ENCODE measurements around the gene CEP19.
"Not testable (repeated sequence)": the region's sequence is repeated elsewhere in the genome, so short reads cannot be mapped to it uniquely, and the experiment has no call there.

Gene CEP19

GRCh38 chr3:196721097-196721496 lies 9.0 kb upstream of the CEP19 start:
- Histone ChIP-seq H3K27ac (no peak overlapping the region), H3K4me3 (no peak overlapping the region), H3K36me3 (ENCODE audit: insufficient read depth, low read length) (peaks cover 57% of the 10 kb centered on the region), H3K9ac (ENCODE audit: insufficient read length) (no peak overlapping the region), H3K9me3 (ENCODE audit: low read depth, low read length) (peaks cover 7% of the 10 kb centered on the region; the same call in 1 of the 2 replicates)
- no peak for DNase-seq (ENCODE audit: low read depth, low spot score)
- TF ChIP-seq POLR2AphosphoS5 (IDR thresholded peaks at IDR 0.05; ENCODE audit: borderline replicate concordance, low read depth, low read length) (no peak), EZH2 (IDR thresholded peaks at IDR 0.05) (no peak), FOXP2 (optimal IDR thresholded peaks at IDR 0.05; ENCODE audit: control extremely low read depth, extremely low read length, insufficient read depth) (no peak)

- H3K4me3 ChIP-seq; H3K9me3 ChIP-seq (ENCODE audit: low read depth, low read length); H3K27ac ChIP-seq; DNase-seq (ENCODE audit: low read depth, low spot score); H3K9ac ChIP-seq (ENCODE audit: insufficient read length): not testable (repeated sequence)
- peaks cover 37% of the 10 kb centered on the region for H3K36me3 ChIP-seq (ENCODE audit: insufficient read depth, low read length)
Measured at GRCh38 chr3:196717162-196717561, 5.1 kb upstream of the CEP19 start.

GRCh38 chr3:196712514-196713413 lies 714 bp upstream of the CEP19 start:
- Histone ChIP-seq H3K9me3 (ENCODE audit: low read depth, low read length) (no peaks in the 10 kb centered on the region), H3K4me3 (peak overlapping the region; percentile 81), H3K27ac (peak overlapping the region; percentile 49; the same call in 1 of the 2 replicates), H3K9ac (ENCODE audit: insufficient read length) (peak overlapping the region; percentile 83), H3K36me3 (ENCODE audit: insufficient read depth, low read length) (peaks cover 5% of the 10 kb centered on the region; the same call in 1 of the 2 replicates)
- no peak for DNase-seq (ENCODE audit: low read depth, low spot score)
- TF ChIP-seq POLR2AphosphoS5 (IDR thresholded peaks at IDR 0.05; ENCODE audit: borderline replicate concordance, low read depth, low read length), result no peak
- no peak for TF ChIP-seq FOXP2 (optimal IDR thresholded peaks at IDR 0.05; ENCODE audit: control extremely low read depth, extremely low read length, insufficient read depth)
- TF ChIP-seq EZH2 (IDR thresholded peaks at IDR 0.05), result no peak

GRCh38 chr3:196708467-196708866 lies 3.6 kb downstream of the CEP19 start:
- no peak overlapping the region for H3K9ac ChIP-seq (ENCODE audit: insufficient read length)
- H3K36me3 ChIP-seq (ENCODE audit: insufficient read depth, low read length), result no peaks in the 10 kb centered on the region
- H3K27ac ChIP-seq, result no peak overlapping the region
- no peak overlapping the region for H3K4me3 ChIP-seq
- no peaks in the 10 kb centered on the region for H3K9me3 ChIP-seq (ENCODE audit: low read depth, low read length)
- TF ChIP-seq POLR2AphosphoS5 (IDR thresholded peaks at IDR 0.05; ENCODE audit: borderline replicate concordance, low read depth, low read length) (no peak), FOXP2 (optimal IDR thresholded peaks at IDR 0.05; ENCODE audit: control extremely low read depth, extremely low read length, insufficient read depth) (no peak), EZH2 (IDR thresholded peaks at IDR 0.05) (no peak)
- no peak for DNase-seq (ENCODE audit: low read depth, low spot score)

GRCh38 chr3:196707566-196707965 lies 4.5 kb downstream of the CEP19 start:
- no peak overlapping the region for H3K9ac ChIP-seq (ENCODE audit: insufficient read length)
- H3K9me3 ChIP-seq (ENCODE audit: low read depth, low read length), result no peaks in the 10 kb centered on the region
- DNase-seq (ENCODE audit: low read depth, low spot score), result no peak
- H3K4me3 ChIP-seq, result no peak overlapping the region
- H3K36me3 ChIP-seq (ENCODE audit: insufficient read depth, low read length), result no peaks in the 10 kb centered on the region
- TF ChIP-seq POLR2AphosphoS5 (IDR thresholded peaks at IDR 0.05; ENCODE audit: borderline replicate concordance, low read depth, low read length) (no peak), EZH2 (IDR thresholded peaks at IDR 0.05) (no peak), FOXP2 (optimal IDR thresholded peaks at IDR 0.05; ENCODE audit: control extremely low read depth, extremely low read length, insufficient read depth) (no peak)
- H3K27ac ChIP-seq, result no peak overlapping the region

GRCh38 chr3:196706731-196707130 lies 5.3 kb downstream of the CEP19 start:
- no peak overlapping the region for H3K9ac ChIP-seq (ENCODE audit: insufficient read length)
- DNase-seq (ENCODE audit: low read depth, low spot score), result no peak
- TF ChIP-seq EZH2 (IDR thresholded peaks at IDR 0.05) (no peak), FOXP2 (optimal IDR thresholded peaks at IDR 0.05; ENCODE audit: control extremely low read depth, extremely low read length, insufficient read depth) (no peak), POLR2AphosphoS5 (IDR thresholded peaks at IDR 0.05; ENCODE audit: borderline replicate concordance, low read depth, low read length) (no peak)
- no peak overlapping the region for H3K4me3 ChIP-seq
- no peak overlapping the region for H3K27ac ChIP-seq
- no peaks in the 10 kb centered on the region for H3K9me3 ChIP-seq (ENCODE audit: low read depth, low read length)
- H3K36me3 ChIP-seq (ENCODE audit: insufficient read depth, low read length), result no peaks in the 10 kb centered on the region

- H3K27ac ChIP-seq, result no peak overlapping the region
- DNase-seq (ENCODE audit: low read depth, low spot score), result no peak
- no peaks in the 10 kb centered on the region for H3K9me3 ChIP-seq (ENCODE audit: low read depth, low read length)
- H3K36me3 ChIP-seq (ENCODE audit: insufficient read depth, low read length), result no peaks in the 10 kb centered on the region
- H3K4me3 ChIP-seq, result no peak overlapping the region
- no peak for TF ChIP-seq POLR2AphosphoS5 (IDR thresholded peaks at IDR 0.05; ENCODE audit: borderline replicate concordance, low read depth, low read length)
- TF ChIP-seq EZH2 (IDR thresholded peaks at IDR 0.05), result no peak
- no peak for TF ChIP-seq FOXP2 (optimal IDR thresholded peaks at IDR 0.05; ENCODE audit: control extremely low read depth, extremely low read length, insufficient read depth)
- no peak overlapping the region for H3K9ac ChIP-seq (ENCODE audit: insufficient read length)
Measured at GRCh38 chr3:196706327-196706726, 5.7 kb downstream of the CEP19 start.

GRCh38 chr3:196700801-196701200 lies 11.2 kb downstream of the CEP19 start:
- H3K36me3 ChIP-seq (ENCODE audit: insufficient read depth, low read length), result no peaks in the 10 kb centered on the region
- no peak for TF ChIP-seq FOXP2 (optimal IDR thresholded peaks at IDR 0.05; ENCODE audit: control extremely low read depth, extremely low read length, insufficient read depth)
- no peak for TF ChIP-seq EZH2 (IDR thresholded peaks at IDR 0.05)
- TF ChIP-seq POLR2AphosphoS5 (IDR thresholded peaks at IDR 0.05; ENCODE audit: borderline replicate concordance, low read depth, low read length), result no peak
- no peak overlapping the region for H3K27ac ChIP-seq
- DNase-seq (ENCODE audit: low read depth, low spot score), result no peak
- H3K4me3 ChIP-seq, result no peak overlapping the region
- no peaks in the 10 kb centered on the region for H3K9me3 ChIP-seq (ENCODE audit: low read depth, low read length)
- H3K9ac ChIP-seq (ENCODE audit: insufficient read length), result no peak overlapping the region
